OCI-LY7 (cell line): Measurements from ENCODE around the gene ABCA2. TPM values are rescaled to one million over a fixed set of nuclear protein-coding genes. Genes with fewer than 3 reads are reported as not detected.
A peak's percentile ranks its signal among the peaks of the same experiment; 100 is the strongest.

Experiments
- BruUV-seq: library from RNA; stranded (reverse); fragments of 400-500 nt; replicated peaks from 2 replicates; lab custom pipeline; 2021; lab: Mats Ljungman, UMichigan
- CTCF ChIA-PET: fragments of 300-600 bp; sonication (Branson Sonifier 250); formaldehyde crosslinking; loops from one replicate; lab custom pipeline; 2022; ENCODE audit warnings: antibody characterized with exemption; ENCODE audit not compliant: unreplicated experiment; lab: Charles Lee
- POLR2A ChIA-PET: fragments of 300-600 bp; sonication (Branson Sonifier 250); formaldehyde crosslinking; loops from one replicate; lab custom pipeline; 2022; ENCODE audit warnings: antibody characterized with exemption; lab: Charles Lee
- DNase-seq: peaks from one replicate; pipeline ENCODE4 v3.0.0-alpha.2; 2015; ENCODE audit warnings: low spot score
- H2AFZ ChIP-seq: fragments of 200-600 bp; sonication (generic), shearing (Covaris generic); 2 replicates; pipeline ENCODE4 v1.6.1; 2014; ENCODE audit warnings: mild to moderate bottlenecking, antibody characterized with exemption, low read length, moderate library complexity
- H3K27ac ChIP-seq: fragments of 200-600 bp; sonication (generic); 2 replicates; pipeline ENCODE4 v1.5.1; 2014; ENCODE audit warnings: mixed run types, low read depth, mild to moderate bottlenecking, moderate library complexity, low read length, inconsistent platforms; ENCODE audit not compliant: poor library complexity, severe bottlenecking
- H3K36me3 ChIP-seq: fragments of 200-600 bp; sonication (generic); 2 replicates; pipeline ENCODE4 v1.6.1; 2014; ENCODE audit warnings: mild to moderate bottlenecking, antibody characterized with exemption, low read length, moderate library complexity, mixed read lengths; ENCODE audit not compliant: insufficient read depth
- H3K4me1 ChIP-seq: fragments of 200-600 bp; sonication (generic); 2 replicates; pipeline ENCODE4 v1.5.1; 2014; ENCODE audit warnings: mild to moderate bottlenecking, low read length; ENCODE audit not compliant: insufficient read depth, poor library complexity, severe bottlenecking
- H3K4me2 ChIP-seq: fragments of 200-600 bp; sonication (generic); 2 replicates; pipeline ENCODE4 v1.6.1; 2014; ENCODE audit warnings: mild to moderate bottlenecking, low read length
- H3K4me3 ChIP-seq: fragments of 200-600 bp; sonication (generic); 2 replicates; pipeline ENCODE4 v1.5.1; 2014; ENCODE audit warnings: mild to moderate bottlenecking, low read depth, low read length; ENCODE audit not compliant: poor library complexity, severe bottlenecking
- H3K79me2 ChIP-seq: fragments of 200-600 bp; sonication (generic); 2 replicates; pipeline ENCODE4 v1.6.1; 2016; ENCODE audit warnings: low read depth, mild to moderate bottlenecking, low read length, moderate library complexity, mixed read lengths; ENCODE audit not compliant: insufficient read depth
- H3K9me2 ChIP-seq: fragments of 200-600 bp; sonication (generic); 2 replicates; pipeline ENCODE4 v1.6.1; 2016; ENCODE audit warnings: mild to moderate bottlenecking, low read length, mixed read lengths; ENCODE audit not compliant: insufficient read depth
- H3K9me3 ChIP-seq: fragments of 200-600 bp; sonication (generic); 2 replicates; pipeline ENCODE4 v1.6.1; 2014; ENCODE audit warnings: mild to moderate bottlenecking, mixed run types, low read length, mixed read lengths
- H4K20me1 ChIP-seq: fragments of 200-600 bp; sonication (generic); 2 replicates; pipeline ENCODE4 v1.6.1; 2014; ENCODE audit warnings: mild to moderate bottlenecking, antibody characterized with exemption, low read length, moderate library complexity, mixed read lengths; ENCODE audit not compliant: insufficient read depth
- EZH2phosphoT487 ChIP-seq: fragments of 200-600 bp; sonication (generic); IDR thresholded peaks from 2 replicates; pipeline ENCODE4 v1.6.1; 2018; ENCODE audit warnings: low read depth, borderline replicate concordance, mild to moderate bottlenecking, mixed run types, antibody characterized with exemption, low read length, moderate library complexity, mixed read lengths
- intact Hi-C: fragments of 100-400 bp; cut with micrococcal nuclease; formaldehyde crosslinking; loops from one replicate; pipeline ENCODE4 v1.10.0; 2022; ENCODE audit not compliant: unreplicated experiment
- total RNA-seq, 2 experiments: library from RNA; depleted of rRNA in 1 of 2; stranded (reverse); fragments of >200 nt in 1 of 2; shearing (Covaris generic) in 1 of 2; gene quantifications; 2 replicates each; pipeline ENCODE4 v1.2.3, GENCODE V29; 2014 to 2022
- TF ChIP-seq, protein P1 (sequence below): fragments of 200-600 bp; sonication (generic); conservative IDR thresholded peaks from 2 replicates; pipeline ENCODE4 v1.5.1; 2014; ENCODE audit warnings: mild to moderate bottlenecking, antibody characterized with exemption, low read length, moderate library complexity, mixed read lengths

The ABCA2 gene
- total RNA-seq, 2 experiments from 2014 or later = 4.1 to 10.6 TPM

DNA sequence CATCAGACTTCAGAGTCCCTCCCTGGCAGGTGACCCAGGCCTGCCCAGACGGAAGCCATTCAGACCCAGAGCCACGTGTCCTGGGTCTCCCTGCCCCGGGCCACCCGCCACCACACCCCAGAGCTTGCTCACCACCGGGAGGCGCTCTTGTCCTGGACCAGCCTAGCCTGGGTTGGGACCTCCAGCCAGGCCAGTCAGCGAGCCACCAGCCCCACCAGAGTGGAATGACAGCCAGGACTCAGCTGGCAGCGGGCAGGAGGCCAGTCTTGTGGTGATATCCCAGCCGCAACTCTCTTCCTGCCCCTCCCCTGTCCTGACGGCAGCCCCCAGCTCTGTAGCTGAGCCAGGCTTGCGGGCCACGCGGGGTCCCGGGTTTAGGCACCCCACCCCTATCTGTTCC lies 52.4 kb downstream of the ABCA2 start:
- POLR2A ChIA-PET = interaction anchor here (0.6 kb wide), 1 partner anchor 59 kb away, joined by 3 read pairs; no protein-coding TSS in a partner anchor
- peak; percentile 28 for DNase-seq
- no TSS peak for BruUV-seq
- H3K4me2 ChIP-seq = no peak overlapping the region
- no peak overlapping the region for H3K4me3 ChIP-seq
- no peak overlapping the region for H2AFZ ChIP-seq
- CTCF ChIA-PET = interaction anchor here (0.6 to 1.1 kb wide), 2 partner anchors 23 to 92 kb away, joined by 4 to 9 read pairs; no protein-coding TSS in a partner anchor
- no peaks in the 10 kb centered on the region for H4K20me1 ChIP-seq
- no peaks in the 10 kb centered on the region for H3K79me2 ChIP-seq
- no peaks in the 10 kb centered on the region for H3K9me3 ChIP-seq
- H3K27ac ChIP-seq = no peak overlapping the region
- intact Hi-C loops = no loop called here
- TF ChIP-seq, protein P1, sequence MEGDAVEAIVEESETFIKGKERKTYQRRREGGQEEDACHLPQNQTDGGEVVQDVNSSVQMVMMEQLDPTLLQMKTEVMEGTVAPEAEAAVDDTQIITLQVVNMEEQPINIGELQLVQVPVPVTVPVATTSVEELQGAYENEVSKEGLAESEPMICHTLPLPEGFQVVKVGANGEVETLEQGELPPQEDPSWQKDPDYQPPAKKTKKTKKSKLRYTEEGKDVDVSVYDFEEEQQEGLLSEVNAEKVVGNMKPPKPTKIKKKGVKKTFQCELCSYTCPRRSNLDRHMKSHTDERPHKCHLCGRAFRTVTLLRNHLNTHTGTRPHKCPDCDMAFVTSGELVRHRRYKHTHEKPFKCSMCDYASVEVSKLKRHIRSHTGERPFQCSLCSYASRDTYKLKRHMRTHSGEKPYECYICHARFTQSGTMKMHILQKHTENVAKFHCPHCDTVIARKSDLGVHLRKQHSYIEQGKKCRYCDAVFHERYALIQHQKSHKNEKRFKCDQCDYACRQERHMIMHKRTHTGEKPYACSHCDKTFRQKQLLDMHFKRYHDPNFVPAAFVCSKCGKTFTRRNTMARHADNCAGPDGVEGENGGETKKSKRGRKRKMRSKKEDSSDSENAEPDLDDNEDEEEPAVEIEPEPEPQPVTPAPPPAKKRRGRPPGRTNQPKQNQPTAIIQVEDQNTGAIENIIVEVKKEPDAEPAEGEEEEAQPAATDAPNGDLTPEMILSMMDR = peak; percentile 59
- TF ChIP-seq EZH2phosphoT487 = no peak
- no peaks in the 10 kb centered on the region for H3K4me1 ChIP-seq
- no peaks in the 10 kb centered on the region for H3K36me3 ChIP-seq
- no peaks in the 10 kb centered on the region for H3K9me2 ChIP-seq

DNA sequence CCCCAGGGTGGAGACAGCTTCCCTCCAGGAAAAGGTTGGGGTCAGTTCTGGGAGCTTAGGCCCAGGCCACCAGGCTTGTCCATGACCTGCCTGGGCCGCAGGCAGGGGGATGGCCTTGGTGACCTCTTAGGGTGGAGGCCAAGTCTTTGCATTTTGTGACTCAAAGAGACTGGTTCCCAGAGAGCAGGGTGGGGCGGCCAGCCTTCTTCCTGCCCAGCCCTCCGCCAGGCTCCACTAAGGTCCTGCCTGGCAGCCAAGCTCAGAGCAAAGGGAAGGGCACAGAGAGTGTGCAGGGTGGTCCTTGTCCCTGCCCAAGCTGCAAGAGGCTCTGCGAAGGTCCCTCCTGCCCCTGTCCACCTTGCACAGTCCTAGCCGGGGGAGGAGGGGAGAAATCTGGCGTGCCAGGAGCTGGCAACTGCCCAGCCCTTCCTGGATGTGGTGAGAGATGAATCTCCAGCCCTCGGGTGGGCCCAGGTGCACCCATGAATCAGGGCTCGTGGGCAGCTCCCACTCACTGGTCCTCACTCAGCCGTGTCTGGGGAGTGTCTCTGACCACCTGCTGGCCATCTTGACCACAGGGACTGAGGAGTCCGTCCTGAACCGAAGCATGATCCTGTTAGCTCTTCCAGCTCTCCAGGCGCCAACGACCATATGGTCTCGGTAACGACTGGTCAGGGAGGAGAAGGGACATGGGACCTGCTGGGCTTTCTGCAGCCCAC lies 53.1 kb downstream of the ABCA2 start:
- TF ChIP-seq, protein P1 = no peak
- TF ChIP-seq EZH2phosphoT487 = no peak
- Histone ChIP-seq H3K4me1 (no peaks in the 10 kb centered on the region), H3K9me3 (no peaks in the 10 kb centered on the region), H3K27ac (no peak overlapping the region), H3K4me3 (no peak overlapping the region), H3K4me2 (no peak overlapping the region), H3K9me2 (no peaks in the 10 kb centered on the region), H3K36me3 (no peaks in the 10 kb centered on the region), H3K79me2 (no peaks in the 10 kb centered on the region), H4K20me1 (no peaks in the 10 kb centered on the region), H2AFZ (no peak overlapping the region)
- intact Hi-C loops = no loop called here
- ChIA-PET POLR2A (no interaction called here), CTCF (interaction anchor here (0.6 to 0.7 kb wide), 3 partner anchors 22 to 61 kb away, joined by 3 to 9 read pairs (median 4); no protein-coding TSS in a partner anchor)
- no TSS peak for BruUV-seq
- no peak for DNase-seq
